GM23248 (cell line): ENCODE measurements around the gene EXOC1L. TPM values are rescaled to one million over a fixed set of nuclear protein-coding genes. Genes with fewer than 3 reads are reported as not detected.

Experiments
- DNase-seq: peaks from one replicate; pipeline ENCODE4 v3.0.0-alpha.2; 2015
- H2AFZ ChIP-seq: fragments of 200-600 bp; sonication (generic); 2 replicates; pipeline ENCODE4 v1.6.1; 2016; ENCODE audit warnings: antibody characterized with exemption
- H3F3A ChIP-seq: fragments of 200-600 bp; sonication (generic); 2 replicates; pipeline ENCODE4 v1.6.1; 2016; ENCODE audit warnings: mild to moderate bottlenecking, antibody characterized with exemption, mixed run types; ENCODE audit not compliant: insufficient read depth
- H3K27ac ChIP-seq: fragments of 200-600 bp; sonication (generic); 2 replicates; pipeline ENCODE4 v1.5.1; 2016; ENCODE audit warnings: mild to moderate bottlenecking
- H3K27me3 ChIP-seq: fragments of 200-600 bp; sonication (generic); replicated peaks from 2 replicates; pipeline ENCODE4 v1.6.1; 2016; ENCODE audit warnings: mild to moderate bottlenecking; ENCODE audit not compliant: insufficient read depth
- H3K36me3 ChIP-seq: fragments of 200-600 bp; sonication (generic); 2 replicates; pipeline ENCODE4 v1.6.1; 2016; ENCODE audit warnings: low read depth, mild to moderate bottlenecking
- H3K4me1 ChIP-seq: fragments of 200-600 bp; sonication (generic); 2 replicates; pipeline ENCODE4 v1.6.1; 2016; ENCODE audit warnings: mild to moderate bottlenecking; ENCODE audit not compliant: insufficient read depth
- H3K4me2 ChIP-seq: fragments of 200-600 bp; sonication (generic); one replicate; pipeline ENCODE4 v1.6.1; 2016; ENCODE audit warnings: mild to moderate bottlenecking; ENCODE audit not compliant: unreplicated experiment
- H3K4me3 ChIP-seq: fragments of 200-600 bp; sonication (generic); 2 replicates; pipeline ENCODE4 v1.5.1; 2016; ENCODE audit warnings: mild to moderate bottlenecking
- H3K79me2 ChIP-seq: fragments of 200-600 bp; sonication (generic); 2 replicates; pipeline ENCODE4 v1.6.1; 2016; ENCODE audit warnings: mild to moderate bottlenecking; ENCODE audit not compliant: insufficient read depth
- H3K9ac ChIP-seq: fragments of 200-600 bp; sonication (generic); 2 replicates; pipeline ENCODE4 v1.6.1; 2016; ENCODE audit warnings: mild to moderate bottlenecking
- H3K9me2 ChIP-seq: fragments of 200-600 bp; sonication (generic); 2 replicates; pipeline ENCODE4 v1.6.1; 2016; ENCODE audit warnings: mixed run types, mild to moderate bottlenecking, moderate library complexity; ENCODE audit not compliant: insufficient read depth
- H3K9me3 ChIP-seq: fragments of 200-600 bp; sonication (generic); one replicate; pipeline ENCODE4 v1.6.1; 2017; ENCODE audit warnings: low read depth
- H4K20me1 ChIP-seq: fragments of 200-600 bp; sonication (generic); 2 replicates; pipeline ENCODE4 v1.6.0; 2016; ENCODE audit not compliant: insufficient read depth
- EZH2 ChIP-seq: fragments of 200-600 bp; sonication (generic); IDR thresholded peaks from 2 replicates; pipeline ENCODE4 v1.6.1; 2018; ENCODE audit warnings: antibody characterized with exemption, mild to moderate bottlenecking; ENCODE audit not compliant: insufficient read depth, poor library complexity, severe bottlenecking
- EZH2phosphoT487 ChIP-seq: fragments of 200-600 bp; sonication (generic); IDR thresholded peaks from 2 replicates; pipeline ENCODE4 v1.6.1; 2018; ENCODE audit warnings: antibody characterized with exemption, moderate library complexity, mild to moderate bottlenecking, low read depth; ENCODE audit not compliant: insufficient read depth
- WGBS, 2 experiments: methylation state at CpG; one replicate each; pipeline ENCODE4 v1.1.6; 2015 to 2017; ENCODE audit warnings: low lambda C conversion rate in 2 of 2, low coverage in 1 of 2; ENCODE audit errors: missing lambda C conversion rate in 2 of 2; 5-methylcytosine and 5-hydroxymethylcytosine counted together
- in situ Hi-C: fragments of 300-500 bp; cut with MboI; formaldehyde crosslinking; loops from 2 replicates; pipeline ENCODE4 v1.15.0; 2020
- polyA plus RNA-seq: library from polyadenylated mRNA; unstranded; fragments of >200 nt; fragmentation: Nextera tagmentation; extraction: Ambion mirVana; gene quantifications from 2 replicates; pipeline ENCODE4 v1.2.1, GENCODE V29; 2016
- small RNA-seq: library from RNA; depleted of rRNA; stranded (forward); fragments of <200 nt; gene quantifications from one replicate; pipeline ENCODE3, GENCODE V24; 2014; ENCODE audit warnings: low read depth, low replicate concordance
- total RNA-seq: library from RNA; depleted of rRNA; stranded (reverse); fragments of >200 nt; shearing (Covaris generic); gene quantifications from 2 replicates; pipeline ENCODE4 v1.2.3, GENCODE V29; 2014; rRNA removed

EXOC1L gene
- total and polyA plus RNA-seq, 2 experiments from 2014 or later = not detected

- whole genome bisulfite sequencing, 2 experiments = 98 to 100% methylated on average over 1 of the region's 1 CpG
- TF ChIP-seq EZH2phosphoT487 (no peak), EZH2 (no peak)
- no peaks in the 10 kb centered on the region for H3K27me3 ChIP-seq
- no peak overlapping the region for H2AFZ ChIP-seq
- H3K9ac ChIP-seq = no peak overlapping the region
- no peaks in the 10 kb centered on the region for H4K20me1 ChIP-seq
- H3K27ac ChIP-seq = no peak overlapping the region
- no peaks in the 10 kb centered on the region for H3K79me2 ChIP-seq
- H3K4me2 ChIP-seq = no peak overlapping the region
- no peak overlapping the region for H3K4me3 ChIP-seq
- no peaks in the 10 kb centered on the region for H3F3A ChIP-seq
- H3K9me3 ChIP-seq = no peaks in the 10 kb centered on the region
- no peaks in the 10 kb centered on the region for H3K4me1 ChIP-seq
- in situ Hi-C loops = no loop called here
- DNase-seq = no peak
- H3K36me3 ChIP-seq = peaks cover 49% of the 10 kb centered on the region
- no peaks in the 10 kb centered on the region for H3K9me2 ChIP-seq
These were observed 65.2 kb downstream of the EXOC1L start for GRCh38 chr4:55884851-55885219.

Small RNAs within 50 kb of the gene (small RNA-seq; reads per million reads assigned to genes)
- gene RNU6-276P (not detected), gene RNU6-652P (not detected)

Other genes starting within 250 kb of the EXOC1L start
- gene PDCL2, start 227.5 kb upstream of the EXOC1L start, total RNA-seq = not detected in 2 replicates
- gene PDCL2, start 227.5 kb upstream of the EXOC1L start, polyA plus RNA-seq = not detected in 2 replicates
- gene NMU, start 183.5 kb upstream of the EXOC1L start, total RNA-seq = not detected in 2 replicates
- gene NMU, start 183.5 kb upstream of the EXOC1L start, polyA plus RNA-seq = 0.61 TPM in 1 of 2 replicates, not detected in the other
- 44.7 and 46.9 TPM in 2 replicates for gene EXOC1, start 33.9 kb downstream of the EXOC1L start, total RNA-seq
- gene EXOC1, start 33.9 kb downstream of the EXOC1L start, polyA plus RNA-seq = 33.2 and 35.5 TPM in 2 replicates
- 3.2 and 6.6 TPM in 2 replicates for gene CEP135, start 129.2 kb downstream of the EXOC1L start, total RNA-seq
- 4.7 and 5.7 TPM in 2 replicates for gene CEP135, start 129.2 kb downstream of the EXOC1L start, polyA plus RNA-seq